SK-N-MC (cell line): ENCODE results near the gene ALDH1A2.
"Not testable (repeated sequence)": the region's sequence is repeated elsewhere in the genome, so short reads cannot be mapped to it uniquely, and the experiment has no call there.

Source experiments
- DNase-seq: peaks from one replicate; pipeline ENCODE4 v3.0.0-alpha.2; 2011; ENCODE audit warnings: low read depth, low spot score
- H3K27ac ChIP-seq: fragments of 200-600 bp; sonication (generic); 2 replicates; pipeline ENCODE4 v1.5.1; 2016; ENCODE audit warnings: mixed run types
- H3K36me3 ChIP-seq: fragments of 200-600 bp; sonication (generic); 2 replicates; pipeline ENCODE4 v1.6.1; 2017; ENCODE audit warnings: antibody characterized with exemption, low read length, mixed read lengths; ENCODE audit not compliant: insufficient read depth
- H3K4me3 ChIP-seq: fragments of 200-600 bp; sonication (generic); 2 replicates; pipeline ENCODE4 v1.5.1; 2016
- H3K9ac ChIP-seq: fragments of 200-600 bp; sonication (generic); 2 replicates; pipeline ENCODE4 v1.8.0; 2017; ENCODE audit warnings: mixed run types, mixed read lengths; ENCODE audit not compliant: insufficient read length
- H3K9me3 ChIP-seq: fragments of 200-600 bp; sonication (generic); 2 replicates; pipeline ENCODE4 v1.6.1; 2017; ENCODE audit warnings: low read depth, mild to moderate bottlenecking, antibody characterized with exemption, low read length, moderate library complexity, mixed read lengths
- EZH2 ChIP-seq: fragments of 200-600 bp; sonication (generic); IDR thresholded peaks from one replicate; pipeline ENCODE4 v1.6.1; 2017; ENCODE audit warnings: antibody characterized with exemption
- FOXP2 ChIP-seq: optimal IDR thresholded peaks from 2 replicates; pipeline ENCODE3; 2011; ENCODE audit warnings: mild to moderate bottlenecking, moderate library complexity; ENCODE audit not compliant: insufficient read depth; ENCODE audit errors: extremely low read length, control extremely low read depth
- POLR2AphosphoS5 ChIP-seq: IDR thresholded peaks from 2 replicates; pipeline ENCODE4 v1.6.1; 2012; ENCODE audit warnings: mild to moderate bottlenecking, low read depth, low read length, borderline replicate concordance

ALDH1A2 gene

GRCh38 chr15:58052334-58052733 lies 13.2 kb downstream of the ALDH1A2 start:
- Histone ChIP-seq H3K9ac (no peak overlapping the region), H3K9me3 (no peaks in the 10 kb centered on the region), H3K4me3 (no peak overlapping the region), H3K36me3 (no peaks in the 10 kb centered on the region), H3K27ac (no peak overlapping the region)
- no peak for DNase-seq
- TF ChIP-seq EZH2 (no peak), FOXP2 (no peak), POLR2AphosphoS5 (no peak)

DNA sequence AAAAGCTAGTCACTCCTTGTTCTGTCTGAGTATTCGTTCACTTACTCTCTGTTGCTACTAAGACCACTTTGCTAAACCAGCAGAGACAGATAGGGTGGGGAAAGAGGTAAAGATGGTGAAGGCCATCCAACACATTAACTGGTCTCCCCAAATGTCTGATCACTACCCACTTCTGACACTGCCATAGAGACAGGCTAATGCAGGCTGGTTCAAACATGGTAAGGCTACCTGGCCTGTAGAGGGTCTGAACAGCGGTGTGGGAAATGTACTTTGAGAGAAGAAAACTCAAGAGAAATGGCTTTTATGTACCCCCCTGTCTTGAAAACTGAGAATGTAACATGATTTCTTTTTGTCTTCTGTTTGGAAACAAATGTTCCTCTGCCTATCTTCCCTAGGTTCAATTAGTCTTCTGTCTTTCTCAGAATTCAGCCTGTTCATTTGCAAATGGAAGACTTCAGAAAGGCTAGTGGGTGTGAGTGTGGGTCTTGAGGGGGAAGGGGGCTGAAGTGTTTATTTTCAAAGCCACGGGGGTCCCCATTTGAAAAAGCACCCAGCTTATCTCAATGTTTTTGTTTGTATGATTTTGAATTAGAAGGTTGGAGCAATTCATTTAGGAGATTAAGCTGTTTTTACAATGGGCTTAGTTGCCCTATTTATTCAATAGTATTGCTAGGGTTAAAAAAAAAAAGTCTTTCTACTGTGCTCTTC lies 15.8 kb downstream of the ALDH1A2 start:
- TF ChIP-seq FOXP2, result no peak
- TF ChIP-seq POLR2AphosphoS5, result no peak
- no peak for TF ChIP-seq EZH2
- Histone ChIP-seq H3K9me3 (no peaks in the 10 kb centered on the region), H3K27ac (no peak overlapping the region), H3K36me3 (no peaks in the 10 kb centered on the region), H3K9ac (no peak overlapping the region), H3K4me3 (no peak overlapping the region)
- no peak for DNase-seq

DNA sequence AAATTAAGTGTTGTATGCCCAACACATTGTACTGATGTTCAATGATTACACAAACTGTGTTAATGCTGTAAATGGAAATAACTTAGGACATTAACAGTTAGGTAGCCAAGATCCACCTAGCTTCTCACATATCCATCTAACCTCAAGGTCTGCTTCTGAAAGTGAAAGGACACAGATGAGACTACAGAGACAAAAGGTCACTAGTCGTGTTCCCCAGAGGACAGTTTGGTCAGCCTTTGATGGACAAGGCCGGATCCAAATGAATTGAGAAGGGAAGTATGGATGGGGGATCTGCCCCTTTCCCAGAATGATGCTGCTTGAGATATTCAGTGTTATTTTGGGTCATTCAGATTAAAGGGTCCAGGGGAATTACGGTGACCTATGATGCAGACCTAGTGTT lies 17.2 kb downstream of the ALDH1A2 start:
- no peak for TF ChIP-seq POLR2AphosphoS5
- TF ChIP-seq FOXP2, result no peak
- no peak for TF ChIP-seq EZH2
- no peaks in the 10 kb centered on the region for H3K36me3 ChIP-seq
- DNase-seq, result no peak
- no peaks in the 10 kb centered on the region for H3K9me3 ChIP-seq
- H3K4me3 ChIP-seq, result no peak overlapping the region
- H3K9ac ChIP-seq, result no peak overlapping the region
- H3K27ac ChIP-seq, result no peak overlapping the region

DNA sequence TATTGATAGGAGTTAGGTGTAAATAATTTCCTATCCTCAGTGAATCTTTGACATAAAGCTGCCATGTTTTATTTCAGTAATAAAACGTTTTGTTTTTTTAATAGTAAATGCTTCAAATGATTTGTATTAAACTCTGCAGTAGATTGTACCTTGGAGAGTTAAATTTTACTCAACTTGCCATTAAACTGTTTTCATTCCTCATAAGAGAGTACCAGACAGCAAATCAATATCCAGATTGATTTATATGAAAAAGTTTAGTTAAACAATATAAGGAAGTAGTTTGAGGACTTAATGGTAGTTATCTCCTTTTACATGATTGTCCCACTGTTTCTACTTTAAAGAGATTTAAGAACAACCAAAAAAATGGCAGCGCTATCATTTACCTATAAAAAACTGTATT lies 18.4 kb downstream of the ALDH1A2 start:
- H3K27ac ChIP-seq, result no peak overlapping the region
- H3K36me3 ChIP-seq, result no peaks in the 10 kb centered on the region
- no peak overlapping the region for H3K4me3 ChIP-seq
- no peaks in the 10 kb centered on the region for H3K9me3 ChIP-seq
- no peak overlapping the region for H3K9ac ChIP-seq
- no peak for DNase-seq
- TF ChIP-seq POLR2AphosphoS5, result no peak
- no peak for TF ChIP-seq EZH2
- no peak for TF ChIP-seq FOXP2

DNA sequence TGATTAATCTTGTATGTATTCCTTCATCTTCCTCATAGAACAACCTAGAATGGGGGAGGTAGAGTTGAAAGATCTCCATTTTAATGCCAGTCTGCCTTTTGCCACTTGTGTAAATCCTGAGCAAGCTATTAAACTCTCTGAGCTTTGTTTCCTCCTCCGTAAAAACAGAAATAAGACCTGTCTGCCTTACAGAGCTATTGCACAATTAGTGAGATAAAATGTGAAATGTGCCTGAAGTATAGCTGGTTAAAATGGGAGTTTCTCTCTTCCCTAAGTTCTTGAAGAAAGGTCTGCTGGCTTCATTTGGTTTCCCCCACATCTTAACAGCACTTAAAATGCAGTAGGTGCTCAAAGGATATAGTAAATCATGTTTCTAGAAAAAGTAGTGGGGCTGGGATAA lies 19.0 kb downstream of the ALDH1A2 start:
- Histone ChIP-seq H3K4me3 (no peak overlapping the region), H3K27ac (no peak overlapping the region), H3K9me3 (no peaks in the 10 kb centered on the region), H3K36me3 (no peaks in the 10 kb centered on the region), H3K9ac (no peak overlapping the region)
- TF ChIP-seq FOXP2 (no peak), POLR2AphosphoS5 (no peak), EZH2 (no peak)
- DNase-seq, result no peak

- H3K9ac ChIP-seq, H3K9me3 ChIP-seq, H3K27ac ChIP-seq, H3K4me3 ChIP-seq, DNase-seq, H3K36me3 ChIP-seq: not testable (repeated sequence)
Measured at GRCh38 chr15:58045376-58045775, 20.1 kb downstream of the ALDH1A2 start.

DNA sequence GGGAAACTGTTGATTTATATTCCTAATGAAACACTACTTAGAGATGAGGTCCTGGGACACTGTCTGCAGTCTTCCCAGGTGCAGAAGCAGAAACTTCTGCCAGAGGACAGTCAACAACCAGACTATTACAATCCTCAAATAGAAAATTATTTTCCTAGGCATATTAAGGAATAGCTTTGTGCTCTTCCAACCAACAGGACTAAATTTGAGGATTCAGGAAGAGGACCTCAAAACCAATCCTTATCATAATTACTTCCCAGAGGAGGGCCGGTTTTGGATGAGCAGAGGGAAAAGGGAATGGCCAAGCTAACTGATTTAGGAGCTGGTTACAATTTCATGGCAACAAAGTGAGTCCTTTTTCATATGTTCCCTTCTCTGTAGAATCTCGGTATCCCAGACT lies 21.0 kb downstream of the ALDH1A2 start:
- no peaks in the 10 kb centered on the region for H3K9me3 ChIP-seq
- no peak overlapping the region for H3K27ac ChIP-seq
- H3K4me3 ChIP-seq, result no peak overlapping the region
- DNase-seq, result no peak
- TF ChIP-seq EZH2, result no peak
- no peak for TF ChIP-seq FOXP2
- TF ChIP-seq POLR2AphosphoS5, result no peak
- no peak overlapping the region for H3K9ac ChIP-seq
- H3K36me3 ChIP-seq, result no peaks in the 10 kb centered on the region

DNA sequence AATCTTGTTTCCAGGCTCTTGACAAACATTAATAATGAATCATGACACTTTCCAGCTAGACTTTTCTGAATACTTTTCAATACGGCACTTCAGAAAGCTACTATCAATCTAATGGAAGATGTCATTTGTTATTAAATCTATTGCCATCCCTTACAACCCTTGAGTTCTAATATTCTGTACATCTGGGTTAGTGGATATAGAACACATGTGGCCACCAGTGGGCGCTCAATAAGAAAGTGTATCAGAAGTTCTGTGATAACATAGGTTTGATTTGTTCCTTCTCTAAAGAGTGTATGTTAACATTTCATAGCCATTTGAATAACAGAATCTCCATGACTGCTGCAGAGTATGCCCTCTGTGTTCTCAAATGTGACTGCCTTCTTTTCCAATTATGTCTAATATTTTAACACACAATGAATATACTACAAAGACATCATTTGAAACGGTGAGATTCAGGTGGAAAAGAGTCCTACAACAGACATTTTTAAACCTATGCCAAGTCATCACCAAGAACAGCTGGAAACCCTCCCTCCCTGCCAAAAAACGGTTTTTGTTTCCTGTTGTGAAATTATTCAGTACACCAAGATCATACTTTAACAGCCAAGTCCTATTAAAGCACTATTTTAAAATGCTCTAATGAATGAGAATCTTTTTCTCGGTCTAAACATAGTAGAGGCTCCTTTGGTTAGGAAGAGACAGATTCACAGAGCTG lies 22.2 kb downstream of the ALDH1A2 start:
- H3K9ac ChIP-seq, result no peak overlapping the region
- TF ChIP-seq FOXP2 (no peak), EZH2 (no peak), POLR2AphosphoS5 (no peak)
- no peak overlapping the region for H3K27ac ChIP-seq
- H3K36me3 ChIP-seq, result no peaks in the 10 kb centered on the region
- no peak for DNase-seq
- no peak overlapping the region for H3K4me3 ChIP-seq
- H3K9me3 ChIP-seq, result no peaks in the 10 kb centered on the region

DNA sequence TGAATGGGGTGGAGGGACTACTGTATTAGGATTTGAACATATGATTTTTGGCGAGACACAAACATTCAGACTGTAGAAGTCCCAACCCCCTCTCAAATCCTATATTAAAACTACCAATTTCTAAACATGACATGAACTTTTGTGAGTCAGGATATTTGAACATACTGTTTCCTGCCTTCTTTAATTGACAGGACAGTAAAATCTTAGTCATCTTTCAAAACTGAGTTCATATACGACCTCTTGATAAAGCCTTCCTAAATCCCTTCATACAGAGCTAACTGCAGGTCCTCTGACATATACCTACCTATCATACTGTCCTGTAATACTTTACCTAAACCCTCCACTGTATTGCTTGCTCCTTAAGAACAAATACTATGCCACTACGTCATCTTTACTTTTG lies 23.5 kb downstream of the ALDH1A2 start:
- no peak for DNase-seq
- Histone ChIP-seq H3K9ac (no peak overlapping the region), H3K27ac (no peak overlapping the region), H3K9me3 (no peaks in the 10 kb centered on the region), H3K4me3 (no peak overlapping the region), H3K36me3 (no peaks in the 10 kb centered on the region)
- no peak for TF ChIP-seq FOXP2
- no peak for TF ChIP-seq EZH2
- TF ChIP-seq POLR2AphosphoS5, result no peak
